Measurements from ENCODE around the gene EVPLL.

- TF ChIP-seq GATA2 (IDR thresholded peaks at IDR 0.05; ENCODE audit: low read depth, low read length) (no peak), GATA3 (IDR thresholded peaks at IDR 0.05; ENCODE audit: low read depth, low read length) (no peak)
Observed at GRCh38 chr17:18378205-18378505, 577 bp downstream of the EVPLL start.

All from SH-SY5Y (cell line).